Measurements from ENCODE around the gene CYP1A2.

Gene CYP1A2

GRCh38 chr15:74788042-74788682 lies 39.5 kb downstream of the CYP1A2 start:
- H3K9me3 ChIP-seq (ENCODE audit: control insufficient read depth, insufficient read depth, low read depth, low read length): no peaks in the 10 kb centered on the region
- CTCF ChIA-PET: interaction anchor here (0.6 to 25.7 kb wide), 30 partner anchors 10 to 865 kb away, joined by 3 to 649 read pairs (median 4); partner anchors contain the start of genes CSK and ULK3
- no peak overlapping the region for H3K4me3 ChIP-seq (ENCODE audit: low read depth, low read length)
- POLR2A ChIA-PET: interaction anchor here (0.5 to 1.4 kb wide), 6 partner anchors 9 to 248 kb away, joined by 3 to 4 read pairs (median 3); partner anchors contain the start of gene MPI
- H3K36me3 ChIP-seq (ENCODE audit: control insufficient read depth in 2 of 2, insufficient read depth in 1 of 2, low read length in 2 of 2): peaks cover 0 to 30% of the 10 kb centered on the region in 2 experiments; a peak in 1 of 3 replicates
- H3K4me1 ChIP-seq (ENCODE audit: control insufficient read depth, insufficient read depth, low read length): peaks cover 62% of the 10 kb centered on the region
- peak overlapping the region; percentile 35; the same call in 1 of the 2 replicates for H3K27ac ChIP-seq (ENCODE audit: extremely low read depth, low read depth, low read length)
- TF ChIP-seq KLF1 (tag by site-specific recombination; IDR thresholded peaks at IDR 0.05) (no peak), ZNF621 (tag by site-specific recombination; IDR thresholded peaks at IDR 0.05) (no peak), ZNF202 (tag by site-specific recombination; IDR thresholded peaks at IDR 0.05; ENCODE audit: borderline replicate concordance) (no peak), ZNF776 (tag by site-specific recombination; IDR thresholded peaks at IDR 0.05; ENCODE audit: borderline replicate concordance) (no peak), ZNF398 (tag by site-specific recombination; IDR thresholded peaks at IDR 0.05) (peak; percentile 50), ZNF133 (tag by site-specific recombination; IDR thresholded peaks at IDR 0.05) (no peak), ZNF585B (tag by site-specific recombination; IDR thresholded peaks at IDR 0.05) (no peak), ZNF639 (tag by site-specific recombination; IDR thresholded peaks at IDR 0.05) (no peak), BCL11A (tag by site-specific recombination; IDR thresholded peaks at IDR 0.05; ENCODE audit: low read depth) (no peak), REST (tag by site-specific recombination; IDR thresholded peaks at IDR 0.05) (no peak), ZNF416 (tag by site-specific recombination; IDR thresholded peaks at IDR 0.05) (no peak), ZSCAN23 (tag by site-specific recombination; IDR thresholded peaks at IDR 0.05) (no peak), ZNF530 (tag by site-specific recombination; IDR thresholded peaks at IDR 0.05; ENCODE audit: low read depth) (no peak), ZNF274 (IDR thresholded peaks at IDR 0.05; ENCODE audit: low read length) (no peak), ZNF274 (tag by site-specific recombination; IDR thresholded peaks at IDR 0.05; ENCODE audit: borderline replicate concordance) (no peak), ZNF830 (tag by site-specific recombination; IDR thresholded peaks at IDR 0.05; ENCODE audit: low read depth) (no peak), ZNF513 (tag by site-specific recombination; IDR thresholded peaks at IDR 0.05) (no peak), ZNF555 (tag by site-specific recombination; conservative IDR thresholded peaks at IDR 0.05) (no peak), ZBTB26 (tag by site-specific recombination; optimal IDR thresholded peaks at IDR 0.05) (no peak), ZNF473 (tag by site-specific recombination; IDR thresholded peaks at IDR 0.05) (no peak), TCF7L2 (IDR thresholded peaks at IDR 0.05; ENCODE audit: borderline replicate concordance, low read depth, low read length) (no peak), ZNF366 (tag by site-specific recombination; conservative IDR thresholded peaks at IDR 0.05) (no peak), GLIS2 (tag by site-specific recombination; IDR thresholded peaks at IDR 0.05) (peak; percentile 63), ATF2 (tag by site-specific recombination; IDR thresholded peaks at IDR 0.05; ENCODE audit: low read depth) (no peak), ZNF18 (tag by site-specific recombination; IDR thresholded peaks at IDR 0.05) (0 out of 2 replicates have a peak, but pooled peaks have one; percentile 35)

Measured in HEK293 (cell line).